IPS-15b (cell line): ENCODE data around the gene SIPA1L3.

Experiments used
- H3K27me3 ChIP-seq: one replicate; pipeline ENCODE4 v1.6.1; 2013; ENCODE audit warnings: low read length; ENCODE audit not compliant: control insufficient read depth, insufficient read depth
- H3K36me3 ChIP-seq: one replicate; pipeline ENCODE4 v1.6.1; 2013; ENCODE audit warnings: low read length; ENCODE audit not compliant: control insufficient read depth, insufficient read depth
- H3K4me1 ChIP-seq: one replicate; pipeline ENCODE4 v1.6.1; 2013; ENCODE audit warnings: mild to moderate bottlenecking, low read length; ENCODE audit not compliant: control insufficient read depth, insufficient read depth
- H3K4me3 ChIP-seq: one replicate; pipeline ENCODE4 v1.5.1; 2013; ENCODE audit warnings: low read depth, low read length
- H3K9ac ChIP-seq: one replicate; pipeline ENCODE4 v1.6.1; 2013; ENCODE audit warnings: low read depth, mild to moderate bottlenecking, low read length
- H3K9me3 ChIP-seq: one replicate; pipeline ENCODE4 v1.6.1; 2013; ENCODE audit warnings: mild to moderate bottlenecking, low read length; ENCODE audit not compliant: control insufficient read depth, insufficient read depth

The SIPA1L3 gene

GRCh38 chr19:37966662-37967231 lies 59.7 kb downstream of the SIPA1L3 start:
- H3K9ac ChIP-seq: no peak overlapping the region
- H3K9me3 ChIP-seq: no peaks in the 10 kb centered on the region
- no peaks in the 10 kb centered on the region for H3K36me3 ChIP-seq
- H3K4me1 ChIP-seq: no peaks in the 10 kb centered on the region
- no peak overlapping the region for H3K4me3 ChIP-seq
- H3K27me3 ChIP-seq: no peaks in the 10 kb centered on the region

- H3K4me1 ChIP-seq: no peaks in the 10 kb centered on the region
- H3K36me3 ChIP-seq: no peaks in the 10 kb centered on the region
- no peaks in the 10 kb centered on the region for H3K27me3 ChIP-seq
- no peaks in the 10 kb centered on the region for H3K9me3 ChIP-seq
- H3K9ac ChIP-seq: no peak overlapping the region
- no peak overlapping the region for H3K4me3 ChIP-seq
These were observed 62.7 kb downstream of the SIPA1L3 start for GRCh38 chr19:37969695-37970094.

GRCh38 chr19:37970699-37971098 lies 63.7 kb downstream of the SIPA1L3 start:
- Histone ChIP-seq H3K27me3 (no peaks in the 10 kb centered on the region), H3K4me1 (no peaks in the 10 kb centered on the region), H3K4me3 (no peak overlapping the region), H3K36me3 (no peaks in the 10 kb centered on the region), H3K9ac (no peak overlapping the region), H3K9me3 (no peaks in the 10 kb centered on the region)

GRCh38 chr19:37972803-37973202 lies 65.8 kb downstream of the SIPA1L3 start:
- H3K27me3 ChIP-seq: no peaks in the 10 kb centered on the region
- no peak overlapping the region for H3K9ac ChIP-seq
- no peaks in the 10 kb centered on the region for H3K9me3 ChIP-seq
- H3K4me1 ChIP-seq: no peaks in the 10 kb centered on the region
- H3K36me3 ChIP-seq: no peaks in the 10 kb centered on the region
- H3K4me3 ChIP-seq: no peak overlapping the region

GRCh38 chr19:37973666-37974065 lies 66.7 kb downstream of the SIPA1L3 start:
- H3K4me1 ChIP-seq: no peaks in the 10 kb centered on the region
- no peaks in the 10 kb centered on the region for H3K9me3 ChIP-seq
- no peaks in the 10 kb centered on the region for H3K27me3 ChIP-seq
- no peak overlapping the region for H3K4me3 ChIP-seq
- H3K36me3 ChIP-seq: no peaks in the 10 kb centered on the region
- H3K9ac ChIP-seq: no peak overlapping the region

GRCh38 chr19:37975071-37975470 lies 68.1 kb downstream of the SIPA1L3 start:
- Histone ChIP-seq H3K9ac (no peak overlapping the region), H3K4me3 (no peak overlapping the region), H3K9me3 (no peaks in the 10 kb centered on the region), H3K27me3 (no peaks in the 10 kb centered on the region), H3K4me1 (no peaks in the 10 kb centered on the region), H3K36me3 (no peaks in the 10 kb centered on the region)

GRCh38 chr19:37975596-37976515 lies 68.8 kb downstream of the SIPA1L3 start:
- Histone ChIP-seq H3K9me3 (no peaks in the 10 kb centered on the region), H3K4me3 (no peak overlapping the region), H3K4me1 (no peaks in the 10 kb centered on the region), H3K27me3 (no peaks in the 10 kb centered on the region), H3K36me3 (no peaks in the 10 kb centered on the region), H3K9ac (no peak overlapping the region)

- H3K36me3 ChIP-seq: no peaks in the 10 kb centered on the region
- H3K9ac ChIP-seq: no peak overlapping the region
- H3K4me1 ChIP-seq: no peaks in the 10 kb centered on the region
These were observed 70.4 kb downstream of the SIPA1L3 start for GRCh38 chr19:37977391-37977790.

GRCh38 chr19:37977992-37978391 lies 71.0 kb downstream of the SIPA1L3 start:
- no peak overlapping the region for H3K9ac ChIP-seq
- no peaks in the 10 kb centered on the region for H3K4me1 ChIP-seq
- no peaks in the 10 kb centered on the region for H3K36me3 ChIP-seq
- no peaks in the 10 kb centered on the region for H3K9me3 ChIP-seq
- H3K4me3 ChIP-seq: no peak overlapping the region
- H3K27me3 ChIP-seq: no peaks in the 10 kb centered on the region

More at GRCh38 chr19:37977391-37977790, 70.4 kb downstream of the SIPA1L3 start:
- Histone ChIP-seq H3K4me3 (no peak overlapping the region), H3K27me3 (no peaks in the 10 kb centered on the region), H3K9me3 (no peaks in the 10 kb centered on the region)

- H3K4me1 ChIP-seq: no peaks in the 10 kb centered on the region
- no peak overlapping the region for H3K4me3 ChIP-seq
- H3K9me3 ChIP-seq: no peaks in the 10 kb centered on the region
- no peaks in the 10 kb centered on the region for H3K36me3 ChIP-seq
- no peak overlapping the region for H3K9ac ChIP-seq
- no peaks in the 10 kb centered on the region for H3K27me3 ChIP-seq
These were observed 72.6 kb downstream of the SIPA1L3 start for GRCh38 chr19:37979547-37980082.

GRCh38 chr19:37980419-37981170 lies 73.6 kb downstream of the SIPA1L3 start:
- no peak overlapping the region for H3K4me3 ChIP-seq
- H3K9me3 ChIP-seq: no peaks in the 10 kb centered on the region
- no peaks in the 10 kb centered on the region for H3K4me1 ChIP-seq
- no peaks in the 10 kb centered on the region for H3K36me3 ChIP-seq
- H3K9ac ChIP-seq: no peak overlapping the region
- no peaks in the 10 kb centered on the region for H3K27me3 ChIP-seq
